Measurements from ENCODE around the gene ZBTB8A. TPM values are rescaled to one million over a fixed set of nuclear protein-coding genes. Genes with fewer than 3 reads are reported as not detected.
"Not testable (repeated sequence)": the region's sequence is repeated elsewhere in the genome, so short reads cannot be mapped to it uniquely, and the experiment has no call there.

Gene ZBTB8A
- total RNA-seq, 1 donor from 2014 or later: 15.9 TPM

DNA sequence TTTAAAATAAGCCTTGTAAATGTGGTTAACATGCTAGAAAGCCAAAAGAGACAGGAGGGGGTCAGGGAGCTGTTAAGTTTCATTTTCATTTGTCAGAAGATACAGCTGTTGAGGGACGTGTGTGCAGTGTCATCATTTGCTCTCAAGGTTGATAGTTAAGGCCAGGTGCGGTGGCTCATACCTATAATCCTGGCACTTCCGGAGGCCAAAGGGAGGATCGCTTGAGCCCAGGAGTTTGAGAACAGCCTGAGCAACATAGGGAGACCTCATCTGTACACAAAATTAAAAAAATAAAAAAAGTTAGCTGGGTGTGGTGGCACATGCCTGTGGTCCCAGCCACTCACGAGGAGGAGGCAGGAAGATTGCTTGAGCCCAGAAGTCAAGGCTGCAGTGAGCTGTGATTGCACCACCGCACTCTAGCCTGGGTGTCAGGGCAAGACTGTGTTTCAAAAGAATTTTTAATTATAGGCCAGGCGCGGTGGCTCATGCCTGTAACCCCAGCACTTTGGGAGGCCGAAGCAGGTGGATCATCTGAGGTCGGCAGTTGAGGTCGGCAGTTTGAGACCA, 88.5 kb downstream of the ZBTB8A start:
- TF ChIP-seq EZH2 (IDR thresholded peaks at IDR 0.05) (no peak), EZH2phosphoT487 (IDR thresholded peaks at IDR 0.05) (no peak)
- TF ChIP-seq, protein P1, sequence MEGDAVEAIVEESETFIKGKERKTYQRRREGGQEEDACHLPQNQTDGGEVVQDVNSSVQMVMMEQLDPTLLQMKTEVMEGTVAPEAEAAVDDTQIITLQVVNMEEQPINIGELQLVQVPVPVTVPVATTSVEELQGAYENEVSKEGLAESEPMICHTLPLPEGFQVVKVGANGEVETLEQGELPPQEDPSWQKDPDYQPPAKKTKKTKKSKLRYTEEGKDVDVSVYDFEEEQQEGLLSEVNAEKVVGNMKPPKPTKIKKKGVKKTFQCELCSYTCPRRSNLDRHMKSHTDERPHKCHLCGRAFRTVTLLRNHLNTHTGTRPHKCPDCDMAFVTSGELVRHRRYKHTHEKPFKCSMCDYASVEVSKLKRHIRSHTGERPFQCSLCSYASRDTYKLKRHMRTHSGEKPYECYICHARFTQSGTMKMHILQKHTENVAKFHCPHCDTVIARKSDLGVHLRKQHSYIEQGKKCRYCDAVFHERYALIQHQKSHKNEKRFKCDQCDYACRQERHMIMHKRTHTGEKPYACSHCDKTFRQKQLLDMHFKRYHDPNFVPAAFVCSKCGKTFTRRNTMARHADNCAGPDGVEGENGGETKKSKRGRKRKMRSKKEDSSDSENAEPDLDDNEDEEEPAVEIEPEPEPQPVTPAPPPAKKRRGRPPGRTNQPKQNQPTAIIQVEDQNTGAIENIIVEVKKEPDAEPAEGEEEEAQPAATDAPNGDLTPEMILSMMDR (IDR thresholded peaks at IDR 0.05): no peak
- Histone ChIP-seq H3K4me3 (no peak overlapping the region), H2AFZ (replicated peaks) (no peak overlapping the region), H3K9ac (no peak overlapping the region), H3F3A (ENCODE audit: low read depth) (no peaks in the 10 kb centered on the region), H3K27ac (no peak overlapping the region), H3K4me2 (no peak overlapping the region), H4K20me1 (ENCODE audit: low read depth) (peaks cover 3% of the 10 kb centered on the region), H3K27me3 (no peaks in the 10 kb centered on the region), H3K9me3 (ENCODE audit: low read depth) (no peaks in the 10 kb centered on the region), H3K79me2 (ENCODE audit: low read depth) (peaks cover 11% of the 10 kb centered on the region), H3K4me1 (no peaks in the 10 kb centered on the region), H3K36me3 (no peaks in the 10 kb centered on the region)
- peaks cover 4% of the 10 kb centered on the region for H3K36me3 Mint-ChIP-seq
- H3K4me1 Mint-ChIP-seq: no peaks in the 10 kb centered on the region
- H3K27me3 Mint-ChIP-seq (ENCODE audit: insufficient read depth, low read depth): no peaks in the 10 kb centered on the region
- no peaks in the 10 kb centered on the region for H3K9me3 Mint-ChIP-seq
- H3K4me3 Mint-ChIP-seq: no peak overlapping the region
- no peak overlapping the region for H3K27ac Mint-ChIP-seq
- DNase-seq (ENCODE audit: low spot score): no peak

DNA sequence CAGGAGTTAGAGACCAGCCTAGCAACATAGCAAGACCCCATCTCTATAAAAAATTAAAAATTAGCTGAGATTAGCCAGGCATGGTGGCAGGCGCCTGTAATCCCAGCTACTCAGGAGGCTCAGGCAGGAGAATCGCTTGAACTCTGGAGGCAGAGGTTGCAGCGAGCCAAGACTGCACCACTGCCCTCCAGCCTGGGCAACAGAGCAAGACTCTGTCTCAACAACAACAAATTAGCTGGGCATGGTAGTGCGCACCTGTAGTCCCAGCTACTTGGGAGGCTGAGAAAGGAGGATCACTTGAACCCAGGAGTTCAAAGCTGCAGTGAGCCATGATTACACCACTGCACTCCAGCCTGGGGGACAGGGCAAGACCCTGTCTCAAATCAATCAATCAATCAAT, 90.9 kb downstream of the ZBTB8A start:
- H3K4me2 ChIP-seq; H3K9me3 ChIP-seq (ENCODE audit: low read depth); H4K20me1 ChIP-seq (ENCODE audit: low read depth); H3K27ac ChIP-seq; H3F3A ChIP-seq (ENCODE audit: low read depth); H2AFZ ChIP-seq (replicated peaks); H3K9me3 Mint-ChIP-seq; H3K36me3 Mint-ChIP-seq; DNase-seq (ENCODE audit: low spot score); H3K4me3 Mint-ChIP-seq; H3K36me3 ChIP-seq; H3K27me3 ChIP-seq; H3K9ac ChIP-seq; H3K27ac Mint-ChIP-seq; H3K27me3 Mint-ChIP-seq (ENCODE audit: insufficient read depth, low read depth); H3K4me1 ChIP-seq; H3K4me3 ChIP-seq; H3K4me1 Mint-ChIP-seq: not testable (repeated sequence)
- peaks cover 28% of the 10 kb centered on the region for H3K79me2 ChIP-seq (ENCODE audit: low read depth)

DNA sequence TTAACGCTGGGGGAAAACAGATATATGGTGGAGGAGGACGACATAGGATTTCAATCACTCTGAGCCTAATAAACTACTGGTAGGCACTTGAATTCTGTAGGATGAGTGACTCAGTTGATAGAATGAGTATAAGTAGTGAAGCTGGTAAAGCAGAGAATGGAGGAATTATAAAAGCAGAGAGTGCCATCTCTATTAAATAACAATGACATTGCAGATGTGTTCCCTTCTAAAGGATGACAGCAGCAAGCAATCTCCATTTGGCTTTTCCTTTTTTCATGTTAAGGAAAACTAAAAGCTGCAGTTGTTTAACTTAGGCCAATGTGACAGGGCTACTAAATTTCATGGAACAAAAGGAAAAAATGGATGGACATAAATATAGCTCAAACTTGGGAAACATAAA, 93.6 kb downstream of the ZBTB8A start:
- Histone ChIP-seq H3K9me3 (ENCODE audit: low read depth) (no peaks in the 10 kb centered on the region), H3K27me3 (no peaks in the 10 kb centered on the region), H3K4me3 (no peak overlapping the region), H3K36me3 (peaks cover 7% of the 10 kb centered on the region), H4K20me1 (ENCODE audit: low read depth) (peaks cover 30% of the 10 kb centered on the region), H3K9ac (no peak overlapping the region), H3K4me2 (no peak overlapping the region), H3K27ac (no peak overlapping the region), H3K4me1 (peaks cover 14% of the 10 kb centered on the region), H2AFZ (replicated peaks) (no peak overlapping the region), H3K79me2 (ENCODE audit: low read depth) (peaks cover 46% of the 10 kb centered on the region), H3F3A (ENCODE audit: low read depth) (peaks cover 19% of the 10 kb centered on the region)
- no peak for TF ChIP-seq EZH2 (IDR thresholded peaks at IDR 0.05)
- no peak for TF ChIP-seq EZH2phosphoT487 (IDR thresholded peaks at IDR 0.05)
- TF ChIP-seq, protein P1 (IDR thresholded peaks at IDR 0.05): no peak
- Mint-ChIP-seq H3K36me3 (peaks cover 10% of the 10 kb centered on the region), H3K4me3 (no peak overlapping the region), H3K4me1 (peaks cover 23% of the 10 kb centered on the region), H3K27me3 (ENCODE audit: insufficient read depth, low read depth) (no peaks in the 10 kb centered on the region), H3K9me3 (no peaks in the 10 kb centered on the region), H3K27ac (no peak overlapping the region)
- DNase-seq (ENCODE audit: low spot score): no peak

DNA sequence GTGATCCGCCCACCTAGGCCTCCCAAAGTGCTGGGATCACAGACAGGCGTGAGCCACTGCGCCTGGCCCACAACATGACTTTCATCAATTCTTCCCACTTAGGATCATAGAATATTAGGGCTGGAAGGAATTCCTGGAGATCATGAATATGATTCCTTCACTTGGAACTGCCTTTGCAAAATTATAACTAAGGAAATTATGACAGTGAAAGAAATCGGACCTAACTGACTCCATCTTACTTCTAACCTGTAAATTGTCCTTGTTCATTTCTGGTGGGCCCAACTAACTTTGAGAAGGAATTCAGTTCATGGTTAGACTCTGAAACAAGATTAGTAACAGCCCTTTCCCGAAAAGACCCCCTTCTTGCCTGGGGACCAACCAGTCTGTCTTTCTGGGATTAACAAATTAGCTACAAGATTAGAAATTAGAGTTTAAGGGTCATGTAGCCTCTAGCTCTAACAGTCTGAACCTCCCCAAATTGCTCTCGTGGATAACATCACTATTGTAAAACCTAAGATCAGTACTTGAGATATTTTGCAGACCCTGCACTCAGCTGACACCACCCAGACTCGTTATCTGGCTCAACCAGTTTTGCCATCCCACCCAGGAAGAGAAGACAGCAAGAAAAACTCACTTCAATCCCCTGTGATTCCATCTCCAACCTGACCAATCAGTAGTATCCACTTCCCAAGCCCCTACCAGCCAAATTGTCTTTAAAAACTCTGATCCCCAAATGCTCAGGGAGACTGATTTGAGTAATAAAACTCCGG, 96.5 kb downstream of the ZBTB8A start:
- H3K36me3 ChIP-seq: peaks cover 7% of the 10 kb centered on the region
- H3K27me3 ChIP-seq: no peaks in the 10 kb centered on the region
- H2AFZ ChIP-seq (replicated peaks): no peak overlapping the region
- TF ChIP-seq, protein P1 (IDR thresholded peaks at IDR 0.05): no peak
- TF ChIP-seq EZH2phosphoT487 (IDR thresholded peaks at IDR 0.05) (no peak), EZH2 (IDR thresholded peaks at IDR 0.05) (no peak)
- no peak overlapping the region for H3K9ac ChIP-seq
- peaks cover 14% of the 10 kb centered on the region for H3K4me1 ChIP-seq
- H3K4me1 Mint-ChIP-seq: peaks cover 23% of the 10 kb centered on the region
- H3K4me2 ChIP-seq: peak overlapping the region; percentile 55
- H3K79me2 ChIP-seq (ENCODE audit: low read depth): peaks cover 72% of the 10 kb centered on the region
- H3K4me3 Mint-ChIP-seq: no peak overlapping the region
- no peak for DNase-seq (ENCODE audit: low spot score)
- H3K9me3 ChIP-seq (ENCODE audit: low read depth): no peaks in the 10 kb centered on the region
- H3K27ac ChIP-seq: peak overlapping the region; percentile 93
- no peak overlapping the region for H3K4me3 ChIP-seq
- H4K20me1 ChIP-seq (ENCODE audit: low read depth): peaks cover 29% of the 10 kb centered on the region
- H3K36me3 Mint-ChIP-seq: peaks cover 8% of the 10 kb centered on the region
- no peaks in the 10 kb centered on the region for H3K9me3 Mint-ChIP-seq
- H3K27ac Mint-ChIP-seq: peak overlapping the region; percentile 33
- H3K27me3 Mint-ChIP-seq (ENCODE audit: insufficient read depth, low read depth): no peaks in the 10 kb centered on the region
- H3F3A ChIP-seq (ENCODE audit: low read depth): peaks cover 27% of the 10 kb centered on the region

Measured in neural progenitor cell (in vitro differentiated cells).